MG63 (cell line): ENCODE data around the gene PKDREJ. TPM values are rescaled to one million over a fixed set of nuclear protein-coding genes. Genes with fewer than 3 reads are reported as not detected.

Experiments used
- total RNA-seq: library from RNA; depleted of rRNA; stranded (reverse); fragments of >200 nt; shearing (Covaris generic); gene quantifications from 2 replicates; pipeline ENCODE4 v1.2.3, GENCODE V29; 2014; ENCODE audit warnings: low replicate concordance; rRNA removed

The PKDREJ gene
- total RNA-seq, 1 experiment from 2014 or later = not detected

Other genes with a start within 250 kb of the PKDREJ start
- gene PPARA, start 112.8 kb downstream of the PKDREJ start, total RNA-seq = 1.9 and 3.6 TPM in 2 replicates
- gene CDPF1, start 13.1 kb downstream of the PKDREJ start, total RNA-seq = 21.5 and 26.2 TPM in 2 replicates
- gene TTC38, start 4.7 kb upstream of the PKDREJ start, total RNA-seq = 21.3 and 36.3 TPM in 2 replicates
- gene GTSE1, start 33.5 kb upstream of the PKDREJ start, total RNA-seq = 25.3 and 25.4 TPM in 2 replicates
- 53.9 and 62.1 TPM in 2 replicates for gene TRMU, start 72.4 kb upstream of the PKDREJ start, total RNA-seq